Measurements from ENCODE around the gene FAM184A.
A peak's percentile ranks its signal among the peaks of the same experiment; 100 is the strongest.

The FAM184A gene

GRCh38 chr6:118945217-118945616 lies 133.2 kb downstream of the FAM184A start:
- no peaks in the 10 kb centered on the region for H3K4me1 Mint-ChIP-seq
- no peak overlapping the region for H3K27ac Mint-ChIP-seq
- no peak for ATAC-seq
- H3K27me3 Mint-ChIP-seq: no peaks in the 10 kb centered on the region
- peaks cover 34% of the 10 kb centered on the region for H3K36me3 Mint-ChIP-seq
- H3K4me3 Mint-ChIP-seq: no peak overlapping the region
- peaks cover 35% of the 10 kb centered on the region for H3K9me3 Mint-ChIP-seq

- H3K27ac Mint-ChIP-seq: no peak overlapping the region
- H3K27me3 Mint-ChIP-seq: no peaks in the 10 kb centered on the region
- peaks cover 15% of the 10 kb centered on the region for H3K4me1 Mint-ChIP-seq
- H3K4me3 Mint-ChIP-seq: no peak overlapping the region
- H3K36me3 Mint-ChIP-seq: peaks cover 40% of the 10 kb centered on the region
- H3K9me3 Mint-ChIP-seq: peaks cover 31% of the 10 kb centered on the region
- ATAC-seq: no peak
Measured at GRCh38 chr6:118940770-118941169, 137.7 kb downstream of the FAM184A start.

GRCh38 chr6:118939683-118940082 lies 138.8 kb downstream of the FAM184A start:
- Mint-ChIP-seq H3K9me3 (peaks cover 21% of the 10 kb centered on the region), H3K27me3 (no peaks in the 10 kb centered on the region), H3K4me3 (no peak overlapping the region), H3K27ac (no peak overlapping the region), H3K4me1 (peaks cover 21% of the 10 kb centered on the region), H3K36me3 (peaks cover 32% of the 10 kb centered on the region)
- no peak for ATAC-seq

- ATAC-seq: no peak
- Mint-ChIP-seq H3K27ac (peak overlapping the region; percentile 91), H3K4me3 (peak overlapping the region; percentile 94), H3K36me3 (peaks cover 21% of the 10 kb centered on the region), H3K4me1 (peaks cover 31% of the 10 kb centered on the region), H3K9me3 (peaks cover 3% of the 10 kb centered on the region), H3K27me3 (no peaks in the 10 kb centered on the region)
Measured at GRCh38 chr6:118935978-118936703, 142.3 kb downstream of the FAM184A start.

GRCh38 chr6:118935331-118935668 lies 143.2 kb downstream of the FAM184A start:
- Mint-ChIP-seq H3K27ac (peak overlapping the region; percentile 91), H3K4me3 (peak overlapping the region; percentile 94), H3K36me3 (peaks cover 29% of the 10 kb centered on the region), H3K4me1 (peaks cover 31% of the 10 kb centered on the region), H3K27me3 (no peaks in the 10 kb centered on the region), H3K9me3 (peaks cover 3% of the 10 kb centered on the region)
- ATAC-seq: no peak

GRCh38 chr6:118934461-118935330 lies 143.8 kb downstream of the FAM184A start, which contains the start of gene MCM9:
Gene MCM9, minus strand, starts transcription at chr6:118935159. Its CDS starts 3,436 bp downstream, at chr6:118931723.
- ATAC-seq: peak; percentile 98
- no peaks in the 10 kb centered on the region for H3K27me3 Mint-ChIP-seq
- H3K4me1 Mint-ChIP-seq: peaks cover 31% of the 10 kb centered on the region
- H3K4me3 Mint-ChIP-seq: peak within 1 kb of the TSS; percentile 94
- peak within 1 kb of the TSS; percentile 91 for H3K27ac Mint-ChIP-seq
- H3K9me3 Mint-ChIP-seq: peaks cover 3% of the 10 kb centered on the region
- H3K36me3 Mint-ChIP-seq: peaks cover 29% of the 10 kb centered on the region

GRCh38 chr6:118933855-118934460 lies 144.5 kb downstream of the FAM184A start:
- Mint-ChIP-seq H3K27ac (peak overlapping the region; percentile 91), H3K27me3 (no peaks in the 10 kb centered on the region), H3K4me1 (peaks cover 31% of the 10 kb centered on the region), H3K36me3 (peaks cover 25% of the 10 kb centered on the region), H3K4me3 (peak overlapping the region; percentile 94), H3K9me3 (peaks cover 3% of the 10 kb centered on the region)
- no peak for ATAC-seq

GRCh38 chr6:118932421-118932820 lies 146.0 kb downstream of the FAM184A start:
- no peak for ATAC-seq
- peaks cover 3% of the 10 kb centered on the region for H3K9me3 Mint-ChIP-seq
- no peak overlapping the region for H3K27ac Mint-ChIP-seq
- H3K36me3 Mint-ChIP-seq: peaks cover 30% of the 10 kb centered on the region
- H3K4me3 Mint-ChIP-seq: no peak overlapping the region
- peaks cover 31% of the 10 kb centered on the region for H3K4me1 Mint-ChIP-seq
- no peaks in the 10 kb centered on the region for H3K27me3 Mint-ChIP-seq

- peaks cover 29% of the 10 kb centered on the region for H3K36me3 Mint-ChIP-seq
- peaks cover 23% of the 10 kb centered on the region for H3K4me1 Mint-ChIP-seq
Measured at GRCh38 chr6:118931436-118931835, 147.0 kb downstream of the FAM184A start.

GRCh38 chr6:118930680-118931079 lies 147.8 kb downstream of the FAM184A start:
- Mint-ChIP-seq H3K4me3 (no peak overlapping the region), H3K36me3 (peaks cover 34% of the 10 kb centered on the region), H3K27me3 (no peaks in the 10 kb centered on the region), H3K4me1 (peaks cover 15% of the 10 kb centered on the region), H3K9me3 (no peaks in the 10 kb centered on the region), H3K27ac (no peak overlapping the region)
- ATAC-seq: no peak

More at GRCh38 chr6:118931436-118931835, 147.0 kb downstream of the FAM184A start:
- no peak overlapping the region for H3K4me3 Mint-ChIP-seq
- no peak for ATAC-seq
- no peaks in the 10 kb centered on the region for H3K9me3 Mint-ChIP-seq
- H3K27ac Mint-ChIP-seq: no peak overlapping the region
- no peaks in the 10 kb centered on the region for H3K27me3 Mint-ChIP-seq

- peaks cover 67% of the 10 kb centered on the region for H3K36me3 Mint-ChIP-seq
Measured at GRCh38 chr6:118923035-118923434, 155.4 kb downstream of the FAM184A start.

GRCh38 chr6:118921084-118921483 lies 157.4 kb downstream of the FAM184A start:
- no peak overlapping the region for H3K4me3 Mint-ChIP-seq
- H3K27me3 Mint-ChIP-seq: no peaks in the 10 kb centered on the region
- ATAC-seq: no peak
- H3K9me3 Mint-ChIP-seq: no peaks in the 10 kb centered on the region
- H3K4me1 Mint-ChIP-seq: no peaks in the 10 kb centered on the region
- H3K36me3 Mint-ChIP-seq: peaks cover 64% of the 10 kb centered on the region
- no peak overlapping the region for H3K27ac Mint-ChIP-seq

More at GRCh38 chr6:118923035-118923434, 155.4 kb downstream of the FAM184A start:
- Mint-ChIP-seq H3K4me1 (no peaks in the 10 kb centered on the region), H3K27me3 (no peaks in the 10 kb centered on the region), H3K9me3 (no peaks in the 10 kb centered on the region), H3K27ac (no peak overlapping the region), H3K4me3 (no peak overlapping the region)
- ATAC-seq: no peak

- no peak overlapping the region for H3K27ac Mint-ChIP-seq
- no peak overlapping the region for H3K4me3 Mint-ChIP-seq
- no peaks in the 10 kb centered on the region for H3K27me3 Mint-ChIP-seq
- H3K9me3 Mint-ChIP-seq: no peaks in the 10 kb centered on the region
- ATAC-seq: no peak
- H3K36me3 Mint-ChIP-seq: peaks cover 74% of the 10 kb centered on the region
- H3K4me1 Mint-ChIP-seq: no peaks in the 10 kb centered on the region
Measured at GRCh38 chr6:118918329-118918725, 160.1 kb downstream of the FAM184A start.

- Mint-ChIP-seq H3K27me3 (no peaks in the 10 kb centered on the region), H3K36me3 (peaks cover 76% of the 10 kb centered on the region), H3K27ac (no peak overlapping the region), H3K9me3 (no peaks in the 10 kb centered on the region), H3K4me1 (no peaks in the 10 kb centered on the region), H3K4me3 (no peak overlapping the region)
- no peak for ATAC-seq
Measured at GRCh38 chr6:118917546-118918328, 160.7 kb downstream of the FAM184A start.

GRCh38 chr6:118914598-118914997 lies 163.9 kb downstream of the FAM184A start:
- Mint-ChIP-seq H3K4me3 (no peak overlapping the region), H3K9me3 (no peaks in the 10 kb centered on the region), H3K27ac (no peak overlapping the region), H3K4me1 (no peaks in the 10 kb centered on the region), H3K27me3 (no peaks in the 10 kb centered on the region), H3K36me3 (peaks cover 58% of the 10 kb centered on the region)
- ATAC-seq: no peak

Measured in stimulated activated memory B cell treated with anti-CD40 and anti-IgM and Interleukin-4, amounts not matched to agents 10 μg/mL and 1 μg/mL and 100 μg/mL, for 72 hours (primary cell).